ENCODE data around the gene C10orf71.

C10orf71 gene

GRCh38 chr10:49294731-49295130 lies 4.2 kb upstream of the C10orf71 start:
- no peak for DNase-seq

- DNase-seq: no peak
Measured at GRCh38 chr10:49295297-49295696, 3.7 kb upstream of the C10orf71 start.

- DNase-seq: no peak
Measured at GRCh38 chr10:49296382-49296781, 2.6 kb upstream of the C10orf71 start.

GRCh38 chr10:49296836-49297235 lies 2.1 kb upstream of the C10orf71 start:
- no peak for DNase-seq

GRCh38 chr10:49297818-49298670 lies 926 bp upstream of the C10orf71 start:
- no peak for DNase-seq

GRCh38 chr10:49298671-49298982 lies 343 bp upstream of the C10orf71 start:
- DNase-seq: no peak

- DNase-seq: no peak
Measured at GRCh38 chr10:49299816-49300139, 808 bp downstream of the C10orf71 start.

GRCh38 chr10:49300140-49300974 lies 1.4 kb downstream of the C10orf71 start:
- no peak for DNase-seq

GRCh38 chr10:49301302-49301701 lies 2.3 kb downstream of the C10orf71 start:
- DNase-seq: no peak

GRCh38 chr10:49302088-49302487 lies 3.1 kb downstream of the C10orf71 start:
- DNase-seq: no peak

GRCh38 chr10:49303711-49304110 lies 4.7 kb downstream of the C10orf71 start:
- DNase-seq: no peak

- DNase-seq: no peak
Measured at GRCh38 chr10:49304137-49304536, 5.2 kb downstream of the C10orf71 start.

GRCh38 chr10:49307921-49308320 lies 9.0 kb downstream of the C10orf71 start:
- no peak for DNase-seq

- DNase-seq: no peak
Measured at GRCh38 chr10:49308881-49309280, 9.9 kb downstream of the C10orf71 start.

GRCh38 chr10:49309691-49310411 lies 10.9 kb downstream of the C10orf71 start:
- DNase-seq: no peak

GRCh38 chr10:49310460-49310859 lies 11.5 kb downstream of the C10orf71 start:
- no peak for DNase-seq

GRCh38 chr10:49310901-49311554 lies 12.1 kb downstream of the C10orf71 start:
- DNase-seq: no peak

- DNase-seq: no peak
Measured at GRCh38 chr10:49311555-49312236, 12.7 kb downstream of the C10orf71 start.

GRCh38 chr10:49312246-49312869 lies 13.4 kb downstream of the C10orf71 start:
- no peak for DNase-seq

GRCh38 chr10:49313501-49314070 lies 14.6 kb downstream of the C10orf71 start:
- no peak for DNase-seq

GRCh38 chr10:49314806-49315205 lies 15.8 kb downstream of the C10orf71 start:
- no peak for DNase-seq

- no peak for DNase-seq
Measured at GRCh38 chr10:49318028-49318427, 19.1 kb downstream of the C10orf71 start.
